Umbilical cord (tissue), 2 donors: ENCODE results near the gene ZBTB40. TPM values are rescaled to one million over a fixed set of nuclear protein-coding genes. Genes with fewer than 3 reads are reported as not detected.
A peak's percentile ranks its signal among the peaks of the same experiment; 100 is the strongest.

ENCODE experiments used
- DNase-seq: peaks from one replicate; pipeline ENCODE4 v3.0.0-alpha.2; 2015; ENCODE audit warnings: low spot score
- total RNA-seq: library from RNA; depleted of rRNA; stranded (reverse); fragments of >200 nt; gene quantifications from one replicate; pipeline ENCODE4 v1.2.3, GENCODE V29; 2014; ENCODE audit warnings: low replicate concordance; ENCODE audit not compliant: insufficient read depth

The ZBTB40 gene
- total RNA-seq, 1 donor from 2014 or later: 10.8 TPM

- no peak for DNase-seq
Measured at GRCh38 chr1:22426781-22427180, 24.9 kb upstream of the ZBTB40 start.

DNA sequence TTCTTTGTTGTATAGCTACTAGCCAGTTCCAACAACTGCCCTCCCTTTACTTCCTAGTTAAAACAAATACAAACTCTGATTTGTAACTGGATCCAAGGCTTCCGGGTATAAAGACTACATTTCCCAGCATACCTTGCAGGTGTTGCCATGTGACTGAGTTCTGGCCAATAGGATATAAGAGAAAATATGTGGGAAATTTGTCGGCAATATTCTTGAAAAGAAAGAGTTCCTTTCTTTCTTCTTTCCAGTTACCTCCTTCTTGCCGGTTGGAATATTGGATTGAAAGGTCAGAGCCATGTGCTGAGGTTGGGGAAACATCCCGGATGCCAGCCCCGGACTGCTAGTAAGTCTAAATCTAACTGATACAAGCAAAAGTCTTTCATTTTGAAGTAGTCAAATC is 23.0 kb upstream of the ZBTB40 start:
- DNase-seq: peak; percentile 72

DNA sequence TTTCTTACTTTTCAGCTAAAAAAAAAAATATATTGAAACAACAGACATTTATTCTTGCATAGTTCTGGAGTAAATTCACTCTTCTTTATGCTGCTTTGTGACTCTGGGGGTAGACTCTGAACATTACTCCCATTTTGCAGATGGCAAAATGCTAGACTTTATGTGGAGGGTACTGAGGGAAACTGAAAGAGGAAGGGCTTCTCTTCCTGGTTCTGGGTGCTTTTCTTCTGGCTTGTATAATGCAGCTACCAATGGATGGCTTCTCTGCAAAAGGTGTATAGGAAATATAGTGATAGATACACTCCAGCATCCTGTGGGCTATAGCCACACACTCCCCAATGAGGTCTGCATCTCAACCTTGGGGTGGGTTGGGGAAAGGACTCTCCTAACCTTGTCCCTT is 19.7 kb upstream of the ZBTB40 start:
- no peak for DNase-seq

GRCh38 chr1:22434717-22435116 is 16.9 kb upstream of the ZBTB40 start:
- no peak for DNase-seq

DNA sequence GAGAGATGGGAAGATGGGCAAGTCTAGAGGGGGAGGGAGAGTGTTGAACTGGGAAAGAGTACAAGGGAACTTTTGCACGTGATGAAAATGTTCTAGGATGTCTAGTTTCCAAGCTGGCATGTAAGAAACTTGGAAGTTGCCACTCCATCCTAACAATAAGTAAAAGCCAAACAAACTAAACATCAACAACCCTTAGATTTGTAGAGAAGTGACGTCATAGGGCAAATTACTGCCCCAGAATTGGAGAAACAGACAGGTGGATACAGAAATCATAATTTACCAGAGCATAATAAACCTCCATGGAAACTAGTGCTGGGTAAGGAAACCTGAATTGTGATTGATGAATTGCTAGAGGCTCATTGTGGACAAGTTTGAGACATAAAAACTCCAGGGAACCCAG is 14.7 kb upstream of the ZBTB40 start:
- DNase-seq: no peak

DNA sequence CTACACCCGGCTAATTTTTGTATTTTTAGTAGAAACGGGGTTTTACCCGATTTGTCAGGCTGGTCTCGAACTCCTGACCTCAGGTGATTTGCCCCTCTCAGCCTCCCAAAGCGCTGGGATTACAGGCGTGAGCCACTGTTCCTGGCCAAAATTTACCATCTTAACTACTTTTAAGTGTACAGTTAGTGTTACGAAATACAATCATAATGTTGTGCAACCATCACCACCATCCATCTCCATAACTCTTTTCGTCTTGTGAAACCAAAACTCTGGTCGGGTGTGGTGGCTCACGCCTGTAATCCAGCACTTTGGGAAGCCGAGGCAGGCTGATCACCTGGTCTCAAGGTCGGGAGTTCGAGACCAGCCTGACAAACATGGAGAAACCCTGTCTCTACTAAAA is 14.1 kb upstream of the ZBTB40 start:
- DNase-seq: no peak

- no peak for DNase-seq
Measured at GRCh38 chr1:22440582-22440981, 11.1 kb upstream of the ZBTB40 start.

DNA sequence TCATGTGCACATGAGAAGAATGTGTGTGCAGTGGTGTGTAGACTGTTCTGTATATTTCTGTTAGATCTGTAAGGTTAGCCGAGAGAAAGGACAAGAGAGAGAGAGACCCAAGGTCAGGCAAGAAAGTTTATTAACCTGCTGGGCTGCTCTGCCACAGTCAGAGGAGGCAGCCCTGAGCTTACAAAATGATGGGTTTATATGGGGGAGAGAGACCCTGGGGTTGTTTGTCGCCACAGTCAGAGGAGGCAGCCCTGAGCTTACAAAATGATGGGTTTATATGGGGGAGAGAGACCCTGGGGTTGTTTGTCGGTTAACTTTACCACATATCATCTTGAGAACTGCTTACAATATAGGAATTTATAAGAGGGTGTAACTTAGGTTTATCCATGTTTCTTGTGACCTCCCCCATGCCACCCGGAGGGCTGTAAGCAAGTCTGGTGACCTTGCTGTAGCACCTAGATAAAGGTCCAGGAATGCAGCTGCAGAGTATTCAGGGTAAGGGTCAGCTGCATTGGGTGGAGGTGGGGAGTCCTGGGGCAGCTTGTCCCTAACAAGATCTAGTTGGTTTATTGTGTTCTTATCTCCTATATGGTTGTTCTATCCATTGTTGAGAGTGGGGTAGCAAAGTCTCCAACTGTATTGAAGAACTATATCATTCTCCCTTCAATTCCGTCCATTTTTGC is 9.3 kb upstream of the ZBTB40 start:
- no peak for DNase-seq

DNA sequence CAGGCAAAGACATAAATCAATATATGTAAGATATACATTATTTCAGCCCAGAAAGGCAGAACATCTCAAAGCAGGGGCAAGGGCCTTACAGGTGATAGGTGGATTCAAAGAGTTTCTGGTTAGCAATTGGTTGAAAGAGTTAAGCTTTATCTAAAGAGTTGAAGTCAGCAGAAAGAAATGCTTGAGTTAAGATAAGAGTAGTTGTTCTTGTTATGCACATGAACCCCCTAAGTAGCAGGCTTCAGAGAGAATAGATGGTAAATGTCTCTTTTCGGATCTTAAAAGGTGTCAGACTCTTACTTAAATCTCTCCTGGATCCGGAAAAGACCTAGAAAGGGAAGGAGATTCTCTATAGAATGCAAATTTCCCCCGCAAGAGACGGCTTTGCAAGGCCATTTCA is 8.3 kb upstream of the ZBTB40 start:
- DNase-seq: no peak

- DNase-seq: no peak
Measured at GRCh38 chr1:22444856-22445255, 6.8 kb upstream of the ZBTB40 start.

DNA sequence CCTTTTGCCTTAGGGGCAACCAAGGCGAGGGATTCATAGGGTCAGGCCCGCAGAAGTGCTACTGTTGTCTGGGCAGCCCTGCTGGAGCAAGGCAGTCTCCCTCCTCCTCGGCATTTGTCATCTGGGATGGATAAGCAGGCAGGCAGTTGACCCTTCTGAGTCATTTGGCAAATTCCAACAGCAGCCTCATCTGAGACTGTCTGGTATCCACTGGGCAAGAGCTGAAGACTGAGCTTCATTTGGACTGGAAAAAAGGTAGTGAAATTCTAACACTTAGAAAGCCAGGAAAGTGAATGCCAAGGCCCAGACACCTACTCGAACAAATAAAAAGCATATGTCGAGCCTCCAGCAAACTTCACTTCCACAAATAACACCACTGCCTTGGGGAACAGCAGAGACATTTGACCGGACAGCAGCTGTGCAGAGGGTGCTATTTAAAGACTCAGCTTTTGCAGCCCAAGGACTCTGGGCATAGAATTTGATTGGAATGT is 4.0 kb upstream of the ZBTB40 start:
- peak; percentile 68 for DNase-seq

- DNase-seq: no peak
Measured at GRCh38 chr1:22449636-22450035, 2.0 kb upstream of the ZBTB40 start.

GRCh38 chr1:22450351-22451021 is 1.2 kb upstream of the ZBTB40 start:
- no peak for DNase-seq

DNA sequence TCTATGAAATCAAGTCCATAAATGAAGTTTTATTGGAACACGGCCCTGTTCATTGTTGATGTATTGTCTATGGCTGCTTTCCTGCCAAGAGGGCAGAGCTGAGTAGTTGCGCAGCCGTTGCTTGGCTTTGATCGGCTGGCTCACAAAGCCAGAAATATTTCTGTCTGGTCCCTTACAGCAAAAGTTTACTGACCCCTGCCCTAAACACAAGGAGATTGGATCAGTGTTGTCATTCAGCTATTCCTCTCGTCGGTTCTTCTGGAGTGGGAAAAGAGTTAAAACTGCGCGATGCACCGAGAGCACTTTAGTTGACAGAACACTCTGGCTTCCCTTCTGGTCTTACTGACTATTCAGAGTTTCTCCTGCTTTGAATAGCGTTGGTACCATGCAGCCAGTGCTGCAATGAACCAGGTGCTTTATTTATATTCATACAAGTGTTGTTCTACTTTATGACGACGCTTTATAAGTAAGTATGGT is 868 bp downstream of the ZBTB40 start:
- DNase-seq: no peak

DNA sequence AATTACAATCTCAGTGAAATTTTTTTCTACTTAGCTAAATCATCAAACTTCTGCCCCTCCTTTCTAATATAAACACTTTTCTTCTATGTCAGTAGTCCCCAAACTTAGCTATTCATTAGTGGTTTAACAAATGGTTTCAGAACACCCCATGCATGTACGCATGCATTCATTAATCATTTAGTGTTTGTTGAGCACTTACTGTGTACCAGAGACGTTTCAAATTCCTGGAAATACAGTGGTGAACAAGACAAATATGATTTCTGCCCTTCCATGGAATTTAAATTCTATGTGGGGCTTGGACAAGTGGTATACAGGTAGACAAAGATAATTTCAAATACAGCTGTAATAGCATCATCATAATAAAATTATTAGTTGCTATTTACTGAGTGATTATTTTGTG is 1.5 kb downstream of the ZBTB40 start:
- no peak for DNase-seq

DNA sequence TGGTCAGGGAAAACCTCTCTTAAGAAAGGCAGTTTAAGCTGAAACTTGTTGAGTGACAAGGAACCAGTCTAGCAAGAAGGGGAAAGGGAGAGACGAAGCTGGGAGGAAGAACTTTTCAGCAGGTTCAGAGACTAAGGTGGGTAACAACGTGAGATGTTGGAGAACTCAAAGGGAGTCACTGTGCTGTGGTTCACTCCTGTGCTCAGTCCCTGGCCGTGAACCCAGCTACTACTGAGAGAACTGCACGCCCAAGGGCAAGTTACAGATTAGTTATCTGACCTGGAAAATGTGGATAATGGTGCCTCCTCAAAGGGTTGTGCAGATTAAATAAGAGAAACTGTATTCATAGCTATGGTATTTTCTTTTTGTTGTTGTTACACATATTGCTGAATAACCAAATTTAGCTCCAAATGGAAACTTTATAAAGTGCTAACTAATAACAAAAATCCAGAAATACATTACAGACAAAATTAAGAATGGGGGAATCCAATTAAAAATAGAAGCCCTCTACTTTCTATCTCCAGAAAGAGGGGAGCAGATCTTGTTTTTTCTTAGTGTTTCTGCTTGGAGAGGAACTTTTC is 2.9 kb downstream of the ZBTB40 start:
- peak; percentile 42 for DNase-seq

- no peak for DNase-seq
Measured at GRCh38 chr1:22457345-22457744, 5.7 kb downstream of the ZBTB40 start.

DNA sequence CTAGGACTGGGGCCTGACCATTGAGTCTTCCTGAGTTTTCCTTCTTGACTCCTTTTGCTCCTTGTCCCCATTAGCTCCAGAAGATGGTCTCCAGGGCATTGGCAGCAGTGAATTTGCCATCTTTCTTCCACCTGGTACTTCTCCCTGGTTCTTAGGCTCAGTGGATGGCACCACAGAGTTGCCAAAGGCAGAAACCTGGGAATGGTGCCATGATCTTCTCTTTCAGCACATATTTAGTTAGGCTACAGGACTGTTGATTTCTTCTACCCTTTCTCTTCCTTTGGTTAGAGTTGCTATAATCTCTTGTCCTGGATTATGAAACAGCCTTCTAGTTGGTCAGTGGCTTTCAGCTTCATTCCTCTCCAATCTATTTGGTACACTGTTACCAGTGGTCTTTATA is 6.2 kb downstream of the ZBTB40 start:
- DNase-seq: no peak

DNA sequence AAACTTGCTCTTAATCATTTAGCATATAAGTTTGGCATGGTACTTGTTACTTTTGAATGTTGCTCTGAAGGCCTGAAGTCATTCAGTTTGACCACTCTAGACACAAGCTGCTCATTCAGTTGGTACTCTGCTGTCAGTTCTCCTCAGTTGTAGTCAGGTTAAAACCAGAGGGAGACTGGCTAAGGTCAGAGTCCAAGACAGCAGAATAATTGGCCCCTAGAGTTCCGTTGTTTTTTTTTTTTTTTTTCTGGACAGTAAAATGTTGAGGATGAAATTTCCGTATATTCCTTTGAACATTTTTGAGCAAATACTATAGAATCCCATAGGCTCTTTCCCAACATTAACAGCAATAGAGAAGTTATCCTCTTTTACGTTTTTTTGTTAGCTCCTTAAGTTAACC is 9.4 kb downstream of the ZBTB40 start:
- DNase-seq: no peak

GRCh38 chr1:22461678-22462527 is 10.3 kb downstream of the ZBTB40 start:
- DNase-seq: no peak

GRCh38 chr1:22462928-22463327 is 11.3 kb downstream of the ZBTB40 start:
- DNase-seq: no peak

DNA sequence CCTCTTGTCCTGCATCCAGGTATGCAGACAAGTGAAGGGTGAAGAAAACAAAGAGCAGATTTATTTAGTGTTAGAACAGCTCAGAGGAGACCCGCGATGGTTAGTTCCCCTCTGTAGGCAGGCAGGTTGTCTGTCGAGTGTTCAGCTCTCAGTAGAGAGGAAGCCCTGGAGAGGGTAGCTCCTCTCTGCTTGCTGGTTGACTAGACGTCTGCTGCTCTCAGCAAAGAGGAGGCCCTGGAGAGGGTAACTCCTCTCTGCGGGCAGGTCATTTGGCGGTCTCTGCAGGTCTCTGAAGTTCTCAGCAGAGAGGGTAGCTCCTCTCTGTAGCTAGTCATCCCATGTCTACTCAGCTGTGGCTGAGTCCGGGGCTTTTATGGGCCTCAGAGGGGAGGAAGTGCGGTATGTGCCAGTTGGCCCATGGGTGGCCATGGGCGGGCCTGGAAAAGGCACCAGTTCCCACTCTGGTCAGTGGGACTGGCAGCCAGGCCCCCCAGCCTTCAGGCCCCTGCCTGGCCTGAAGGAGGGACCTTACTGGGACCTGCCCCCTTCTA is 13.4 kb downstream of the ZBTB40 start:
- DNase-seq: no peak
